Cardiac fibroblast (primary cell): Measurements from ENCODE around the gene TTC27.
A peak's percentile ranks its signal among the peaks of the same experiment; 100 is the strongest.

Source experiments
- DNase-seq, 2 donors: peaks; one replicate each; pipeline versions ENCODE4 v3.0.0 to v3.0.0-alpha.2; 2010; ENCODE audit warnings: low read depth in 2 of 2
- H3K4me3 ChIP-seq, 2 donors: replicated peaks in 1 of 2; 1 replicate in 1 of 2; 2 replicates in 1 of 2; pipeline ENCODE4 v1.5.1; 2011; ENCODE audit warnings: low read depth in 2 of 2, low read length in 2 of 2, mild to moderate bottlenecking in 2 of 2, moderate library complexity in 1 of 2
- TF ChIP-seq, protein P1 (sequence below): IDR thresholded peaks from one replicate; pipeline ENCODE4 v1.5.1; 2011; ENCODE audit warnings: low read depth, mild to moderate bottlenecking, low read length, inconsistent platforms

The TTC27 gene

DNA sequence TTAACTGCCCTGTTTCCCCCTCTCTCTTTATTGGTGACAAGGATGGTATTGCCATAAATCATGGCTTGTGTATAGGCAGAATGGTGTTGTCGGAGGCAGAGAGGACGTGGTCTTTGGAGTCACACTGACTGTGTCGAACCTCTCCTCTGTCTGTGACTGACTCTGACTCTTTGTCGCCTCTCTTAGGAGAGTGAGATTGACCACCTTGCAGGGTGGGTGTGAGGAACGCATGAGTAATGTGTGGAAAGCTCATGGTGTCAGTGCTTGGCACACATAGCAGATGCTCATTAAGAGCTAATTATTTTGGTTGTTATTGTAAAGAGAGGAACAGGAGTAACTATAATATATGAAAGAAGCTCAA, 145.6 kb downstream of the TTC27 start:
- TF ChIP-seq, protein P1, sequence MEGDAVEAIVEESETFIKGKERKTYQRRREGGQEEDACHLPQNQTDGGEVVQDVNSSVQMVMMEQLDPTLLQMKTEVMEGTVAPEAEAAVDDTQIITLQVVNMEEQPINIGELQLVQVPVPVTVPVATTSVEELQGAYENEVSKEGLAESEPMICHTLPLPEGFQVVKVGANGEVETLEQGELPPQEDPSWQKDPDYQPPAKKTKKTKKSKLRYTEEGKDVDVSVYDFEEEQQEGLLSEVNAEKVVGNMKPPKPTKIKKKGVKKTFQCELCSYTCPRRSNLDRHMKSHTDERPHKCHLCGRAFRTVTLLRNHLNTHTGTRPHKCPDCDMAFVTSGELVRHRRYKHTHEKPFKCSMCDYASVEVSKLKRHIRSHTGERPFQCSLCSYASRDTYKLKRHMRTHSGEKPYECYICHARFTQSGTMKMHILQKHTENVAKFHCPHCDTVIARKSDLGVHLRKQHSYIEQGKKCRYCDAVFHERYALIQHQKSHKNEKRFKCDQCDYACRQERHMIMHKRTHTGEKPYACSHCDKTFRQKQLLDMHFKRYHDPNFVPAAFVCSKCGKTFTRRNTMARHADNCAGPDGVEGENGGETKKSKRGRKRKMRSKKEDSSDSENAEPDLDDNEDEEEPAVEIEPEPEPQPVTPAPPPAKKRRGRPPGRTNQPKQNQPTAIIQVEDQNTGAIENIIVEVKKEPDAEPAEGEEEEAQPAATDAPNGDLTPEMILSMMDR = no peak
- no peak for DNase-seq
- no peak overlapping the region for H3K4me3 ChIP-seq

DNA sequence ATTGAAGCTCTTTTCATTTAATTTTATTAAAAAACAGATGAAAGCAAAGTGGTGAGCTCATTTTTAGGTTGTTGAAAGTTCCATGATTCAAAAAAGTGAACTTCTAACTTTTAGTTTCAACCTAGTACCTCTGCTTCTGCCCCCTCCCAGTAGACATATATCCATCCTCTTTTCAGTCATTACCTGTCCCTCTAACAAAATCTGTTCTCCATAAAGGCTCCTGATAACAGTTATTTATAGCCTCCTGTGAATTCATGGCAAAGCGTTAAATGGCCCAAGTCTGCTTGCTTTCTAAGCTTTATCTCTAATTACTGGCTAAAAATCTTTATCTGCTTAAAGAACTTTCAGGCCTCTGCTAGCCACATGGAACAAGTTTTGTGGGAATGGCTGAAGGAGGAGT, 148.1 kb downstream of the TTC27 start:
- no peak overlapping the region for H3K4me3 ChIP-seq
- DNase-seq = no peak
- TF ChIP-seq, protein P1 = no peak

DNA sequence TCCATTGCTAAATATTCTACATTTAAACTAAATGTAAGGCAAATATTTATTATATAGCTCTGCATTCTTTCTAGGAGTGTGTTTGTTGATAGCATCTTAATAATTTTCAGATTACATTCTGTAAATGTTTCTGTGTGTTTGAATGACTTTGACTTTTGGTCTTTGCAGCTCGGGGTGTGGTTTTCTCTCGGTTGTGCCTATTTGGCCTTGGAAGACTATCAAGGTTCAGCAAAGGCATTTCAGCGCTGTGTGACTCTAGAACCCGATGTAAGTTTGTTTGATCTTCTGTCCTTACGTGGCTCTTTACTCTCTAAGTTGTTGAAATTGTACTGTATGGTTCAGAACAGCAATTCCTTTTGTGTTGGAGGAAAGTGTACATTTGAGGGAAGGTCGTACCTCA, 149.9 kb downstream of the TTC27 start:
- H3K4me3 ChIP-seq = no peak overlapping the region
- no peak for DNase-seq
- TF ChIP-seq, protein P1 = no peak

DNA sequence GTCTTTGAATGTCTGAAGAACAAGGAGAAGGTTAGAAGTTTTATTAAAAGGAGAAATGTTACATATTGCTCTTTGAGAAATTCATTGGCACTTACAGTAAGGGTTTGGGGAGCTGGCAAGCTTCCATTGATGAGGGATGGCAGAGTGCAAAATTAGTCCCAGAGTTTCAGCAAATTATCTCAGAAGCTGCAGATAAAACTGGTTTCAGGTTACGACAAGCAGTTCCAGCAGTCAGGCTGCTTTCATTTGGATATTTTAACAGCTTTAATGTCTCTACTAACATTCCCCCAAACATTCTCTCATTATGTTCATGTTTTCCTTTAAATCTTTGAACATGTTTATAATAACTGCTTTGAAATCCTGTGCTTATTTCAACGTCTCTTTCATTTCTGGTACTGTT, 153.1 kb downstream of the TTC27 start:
- TF ChIP-seq, protein P1 = no peak
- peak in 1 of 2 donors; percentile 66 for DNase-seq
- no peak overlapping the region for H3K4me3 ChIP-seq

DNA sequence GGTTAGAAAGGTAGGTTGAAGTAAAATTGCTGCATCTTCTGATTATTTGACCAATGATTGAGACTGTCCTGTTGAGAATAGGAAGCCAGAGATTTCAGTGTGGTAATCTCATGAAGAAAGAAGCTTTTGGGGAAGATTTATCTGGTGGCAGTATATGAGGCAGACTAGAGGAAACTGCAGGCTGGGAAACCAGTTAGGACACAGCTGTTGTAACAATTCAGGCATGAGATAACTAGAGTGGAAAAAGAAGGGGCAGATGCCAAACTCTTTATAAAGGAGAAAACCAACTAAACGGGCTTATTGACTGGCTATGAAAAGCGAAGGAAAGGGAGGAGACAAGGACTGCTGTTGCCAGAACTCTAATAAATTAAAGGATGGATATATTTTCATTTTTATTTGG, 155.6 kb downstream of the TTC27 start:
- DNase-seq = peak; percentile 22 to 61
- no peak overlapping the region for H3K4me3 ChIP-seq

DNA sequence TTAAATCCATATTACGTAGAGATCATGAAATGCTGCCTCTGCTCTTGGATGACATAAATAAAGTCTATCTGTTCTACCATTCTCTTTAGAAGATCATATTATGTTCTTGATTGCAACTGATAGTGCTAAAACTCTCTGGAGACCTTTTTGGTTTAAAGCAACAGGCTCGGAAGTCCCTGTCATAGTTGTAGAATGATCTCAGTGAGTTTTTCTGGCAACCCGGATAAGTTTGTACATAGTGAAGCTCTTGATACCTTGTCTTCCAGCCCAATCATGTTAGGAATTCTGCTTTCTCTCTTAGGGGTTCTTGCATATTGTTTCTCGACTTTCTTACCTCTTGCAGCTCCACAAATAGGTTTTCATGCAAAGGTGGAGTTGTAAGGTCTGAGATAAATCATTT, 156.1 kb downstream of the TTC27 start:
- DNase-seq = peak in 1 of 2 donors; percentile 40
- no peak overlapping the region for H3K4me3 ChIP-seq
- TF ChIP-seq, protein P1 = no peak

More for the DNA sequence above, 155.6 kb downstream of the TTC27 start:
- TF ChIP-seq, protein P1 = no peak

DNA sequence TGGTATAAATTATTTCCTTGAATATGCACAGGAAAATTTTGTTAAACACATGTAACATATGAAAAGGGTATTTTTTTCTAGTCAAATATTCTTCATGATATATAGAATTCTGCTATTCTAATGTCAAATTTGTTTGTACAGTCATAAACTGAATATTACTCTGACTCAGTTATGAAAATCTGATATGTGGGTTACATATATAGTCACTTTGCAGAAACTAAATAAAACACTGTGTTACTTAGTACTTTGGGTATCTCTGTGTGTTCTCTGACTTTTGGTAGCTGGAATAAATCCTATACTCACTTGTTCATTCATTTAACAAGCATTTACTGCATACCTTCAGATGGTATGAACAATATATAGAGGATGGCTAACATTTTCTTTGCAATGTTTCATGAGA, 159.4 kb downstream of the TTC27 start:
- TF ChIP-seq, protein P1 = no peak

More for the DNA sequence above, 159.4 kb downstream of the TTC27 start:
- no peak for DNase-seq
- no peak overlapping the region for H3K4me3 ChIP-seq
